GM12878 (cell line): ENCODE data around the gene DGKA. TPM values are rescaled to one million over a fixed set of nuclear protein-coding genes. Genes with fewer than 3 reads are reported as not detected.

Experiments
- ATAC-seq: fragments of 200-7000 bp; cut with Tn5 transposase; 3 replicates; pipeline ENCODE4 v1.9.1; 2020; ENCODE audit warnings: mild to moderate bottlenecking, moderate library complexity
- BruUV-seq: library from RNA; stranded (reverse); fragments of 400-500 nt; replicated peaks from 2 replicates; lab custom pipeline; 2021; lab: Mats Ljungman, UMichigan
- CTCF ChIA-PET: fragments of 300-600 bp; sonication (Branson Sonifier 250); formaldehyde crosslinking; extraction: SDS; loops from one replicate; lab custom pipeline; 2021; ENCODE audit warnings: inconsistent platforms; lab: Yijun Ruan, JAX
- POLR2A ChIA-PET: fragments of 350-600 bp; formaldehyde crosslinking; extraction: SDS; loops from one replicate; lab custom pipeline; 2021; ENCODE audit warnings: inconsistent platforms; lab: Charles Lee
- RAD21 ChIA-PET: fragments of 300-600 bp; sonication (Branson Sonifier 250); formaldehyde crosslinking; loops from one replicate; lab custom pipeline; 2023; ENCODE audit warnings: antibody characterized with exemption; ENCODE audit not compliant: unreplicated experiment; lab: Charles Lee
- SMC1A ChIA-PET: fragments of 300-600 bp; sonication (Branson Sonifier 250); formaldehyde crosslinking; loops from one replicate; lab custom pipeline; 2023; ENCODE audit not compliant: unreplicated experiment, uncharacterized antibody; lab: Charles Lee
- DNase-seq: peaks from one replicate; pipeline ENCODE4 v3.0.0-alpha.2; 2011; ENCODE audit warnings: low read depth, low spot score
- FAIRE-seq: peaks from 3 replicates; lab custom pipeline; 2011; peaks lifted over from hg19 to GRCh38; lab: Jason Lieb, UNC
- H2AFZ ChIP-seq: 2 replicates; pipeline ENCODE4 v1.6.0; 2011; ENCODE audit warnings: low read depth, low read length, control low read depth; ENCODE audit not compliant: control insufficient read depth
- H3K27ac ChIP-seq: 2 replicates; pipeline ENCODE4 v1.5.1; 2011; ENCODE audit warnings: control low read depth; ENCODE audit not compliant: control insufficient read depth, insufficient read depth
- H3K27me3 ChIP-seq, 2 experiments: replicated peaks in 1 of 2; 2 replicates each; pipeline versions ENCODE4 v1.6.0 to v1.6.1; 2011; ENCODE audit warnings: low read length in 1 of 2; ENCODE audit not compliant: control insufficient read depth in 2 of 2, insufficient read depth in 2 of 2
- H3K36me3 ChIP-seq, 2 experiments: 2 replicates each; pipeline ENCODE4 v1.5.1; 2011; ENCODE audit warnings: low read length in 1 of 2; ENCODE audit not compliant: control insufficient read depth in 2 of 2, insufficient read depth in 2 of 2
- H3K4me1 ChIP-seq: 2 replicates; pipeline ENCODE4 v1.6.1; 2011; ENCODE audit warnings: mild to moderate bottlenecking, low read length, moderate library complexity, mixed read lengths; ENCODE audit not compliant: control insufficient read depth, insufficient read depth
- H3K4me2 ChIP-seq: 2 replicates; pipeline ENCODE4 v1.6.0; 2011; ENCODE audit warnings: control low read depth; ENCODE audit not compliant: control insufficient read depth, insufficient read depth
- H3K4me3 ChIP-seq: fragments of 200-600 bp; sonication (generic); 2 replicates; pipeline ENCODE4 v1.5.1; 2016
- H3K79me2 ChIP-seq: 2 replicates; pipeline ENCODE4 v1.6.0; 2011; ENCODE audit warnings: low read length; ENCODE audit not compliant: control insufficient read depth, insufficient read depth
- H3K9ac ChIP-seq: 2 replicates; pipeline ENCODE4 v1.8.0; 2011; ENCODE audit warnings: low read length, control low read depth, mixed read lengths; ENCODE audit not compliant: control insufficient read depth, insufficient read depth
- H3K9me3 ChIP-seq: replicated peaks from 3 replicates; pipeline ENCODE4 v1.5.1; 2011; ENCODE audit warnings: mild to moderate bottlenecking, low read length; ENCODE audit not compliant: control insufficient read depth, insufficient read depth
- H4K20me1 ChIP-seq: 2 replicates; pipeline ENCODE4 v1.6.0; 2011; ENCODE audit not compliant: control insufficient read depth, insufficient read depth
- BCL3 ChIP-seq: IDR thresholded peaks from 2 replicates; pipeline ENCODE4 v1.6.1; 2011; ENCODE audit warnings: borderline replicate concordance, low read depth, mild to moderate bottlenecking, moderate library complexity, low read length; ENCODE audit not compliant: insufficient read depth, poor library complexity, severe bottlenecking
- CHD4 ChIP-seq: fragments of 200-600 bp; sonication (generic); IDR thresholded peaks from 2 replicates; pipeline ENCODE4 v1.6.1; 2016; ENCODE audit warnings: mild to moderate bottlenecking
- CREM ChIP-seq: IDR thresholded peaks from 2 replicates; pipeline ENCODE4 v1.6.1; 2014; ENCODE audit warnings: antibody characterized with exemption, low read depth
- E4F1 ChIP-seq: fragments of 450-650 bp; IDR thresholded peaks from 2 replicates; pipeline ENCODE4 v1.6.1; 2018; ENCODE audit warnings: borderline replicate concordance, mild to moderate bottlenecking; ENCODE audit not compliant: partially characterized antibody
- GATAD2B ChIP-seq: fragments of 450-650 bp; conservative IDR thresholded peaks from 2 replicates; pipeline ENCODE4 v1.6.1; 2017; ENCODE audit warnings: low read depth, mild to moderate bottlenecking, moderate library complexity
- IRF4 ChIP-seq: IDR thresholded peaks from 2 replicates; pipeline ENCODE4 v1.6.1; 2011; ENCODE audit warnings: low read depth, low read length
- RAD21 ChIP-seq: IDR thresholded peaks from 2 replicates; pipeline ENCODE4 v1.6.1; 2011; ENCODE audit warnings: mild to moderate bottlenecking, low read depth, low read length, moderate library complexity; ENCODE audit not compliant: insufficient read depth
- SREBF2 ChIP-seq: IDR thresholded peaks from 2 replicates; pipeline ENCODE4 v1.6.1; 2012; ENCODE audit warnings: mild to moderate bottlenecking, low read length
- ZZZ3 ChIP-seq: IDR thresholded peaks from 2 replicates; pipeline ENCODE4 v1.6.1; 2011; ENCODE audit warnings: low read depth; ENCODE audit not compliant: control insufficient read depth, insufficient read length
- WGBS: methylation state at CpG from one replicate; pipeline ENCODE4 v1.1.6; 2016; ENCODE audit warnings: low lambda C conversion rate; ENCODE audit not compliant: insufficient replicate concordance, insufficient coverage; ENCODE audit errors: missing lambda C conversion rate; 5-methylcytosine and 5-hydroxymethylcytosine counted together
- in situ Hi-C: fragments of 300-500 bp; cut with MboI; formaldehyde crosslinking; loops from 9 replicates; pipeline ENCODE4 v1.14.3; 2018; ENCODE audit warnings: mixed read lengths
- intact Hi-C: fragments of 100-400 bp; cut with micrococcal nuclease; formaldehyde crosslinking; loops from one replicate; pipeline ENCODE4 v1.14.2; 2022; ENCODE audit not compliant: unreplicated experiment
- polyA plus RNA-seq, 11 experiments: library from polyadenylated mRNA; depleted of rRNA in 4 of 11; unstranded in 6 of 11; stranded (reverse) in 5 of 11; fragments of >200 nt; fragmentation: Nextera tagmentation in 4 of 11; fragmentation: Illumina TruSeq in 1 of 11; extraction: Ambion mirVana in 4 of 11; extraction: Trizol in 1 of 11; gene quantifications; 1 replicate in 1 of 11; 2 replicates in 10 of 11; pipeline versions ENCODE4 v1.2.1 to v1.2.3, GENCODE V29; 2011 to 2016; ENCODE audit warnings: inconsistent platforms in 2 of 11, missing spikeins in 2 of 11, low read depth in 1 of 11
- total RNA-seq, 4 experiments: library from RNA; depleted of rRNA in 3 of 4; stranded (reverse); fragments of >200 nt in 3 of 4; fragmentation: Illumina TruSeq in 1 of 4; extraction: Trizol in 1 of 4; gene quantifications; 2 replicates each; pipeline versions ENCODE4 v1.2.1 to v1.2.3, GENCODE V29; 2013 to 2021
- TF ChIP-seq, protein P1 (sequence below): fragments of 450-650 bp; formaldehyde crosslinking; IDR thresholded peaks from 2 replicates; pipeline ENCODE4 v1.4.0; 2022; ENCODE audit warnings: mild to moderate bottlenecking, moderate library complexity

DGKA gene
- total and polyA plus RNA-seq, 10 of the 15 experiments (the other 5 are each of a cell fraction or from before 2014, with no cell fraction given): 14.0 to 65.5 (median 37.1) TPM

GRCh38 chr12:55965240-55965639, 34.3 kb downstream of the DGKA start:
- Histone ChIP-seq H4K20me1 (no peaks in the 10 kb centered on the region), H3K79me2 (peaks cover 24% of the 10 kb centered on the region), H3K4me1 (peaks cover 12% of the 10 kb centered on the region), H3K4me3 (no peak overlapping the region), H3K36me3 (peaks cover 0 to 4% of the 10 kb centered on the region in 2 experiments; a peak in 2 of 4 replicates), H3K27me3 (no peaks in the 10 kb centered on the region), H3K4me2 (no peak overlapping the region), H2AFZ (no peak overlapping the region), H3K9ac (no peak overlapping the region), H3K9me3 (no peaks in the 10 kb centered on the region), H3K27ac (no peak overlapping the region)
- POLR2A ChIA-PET: no interaction called here
- SMC1A ChIA-PET: no interaction called here
- intact Hi-C loops (no loop called here), in situ Hi-C loops (no loop called here)
- RAD21 ChIA-PET: no interaction called here
- DNase-seq (no peak), FAIRE-seq (no peak), ATAC-seq (no peak)
- 82% methylated on average over 4 of the region's 5 CpGs for WGBS
- TF ChIP-seq ZZZ3 (no peak), CREM (no peak)
- no TSS peak for BruUV-seq
- CTCF ChIA-PET: interaction anchor here (0.6 kb wide), 1 partner anchor 34 kb away, joined by 3 read pairs; the partner anchor contains the start of gene DGKA

DNA sequence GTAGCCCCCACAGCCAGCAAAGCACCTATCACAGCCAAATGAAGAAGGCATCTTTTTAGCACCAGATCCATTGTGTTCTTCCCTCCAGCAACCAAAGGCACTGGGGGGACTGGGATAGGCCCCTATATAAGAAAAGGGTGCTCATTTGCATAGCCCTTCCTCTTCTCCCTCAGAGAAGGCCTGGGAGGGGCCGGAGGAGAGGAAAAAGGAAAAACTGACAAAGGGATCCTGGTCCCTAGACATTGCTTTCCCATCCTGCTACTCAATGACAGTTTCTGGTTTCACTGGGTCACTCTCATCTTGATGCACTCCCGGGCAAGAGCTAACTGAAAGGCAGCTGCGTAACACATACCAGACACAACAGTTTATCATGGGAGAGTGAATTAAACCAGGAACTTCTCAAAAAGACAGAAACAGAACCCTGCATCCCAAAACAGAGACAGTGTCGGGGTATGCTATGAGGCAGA, 35.0 kb downstream of the DGKA start, which contains the start of gene PMEL:
PMEL (minus strand) TSS at position 102 of the 467 bp plus-strand sequence; CDS start at position 71, 31 bp downstream.
- H3K36me3 ChIP-seq: peaks cover 0 to 4% of the 10 kb centered on the region in 2 experiments; a peak in 2 of 4 replicates
- H3K9ac ChIP-seq: peak within 1 kb of the TSS; percentile 91
- H2AFZ ChIP-seq: peak within 1 kb of the TSS; percentile 95
- peak within 1 kb of the TSS; percentile 96 for H3K4me3 ChIP-seq
- peaks cover 12% of the 10 kb centered on the region for H3K4me1 ChIP-seq
- in situ Hi-C loops: no loop called here
- ChIA-PET CTCF (no interaction called here), RAD21 (interaction anchor here (0.6 kb wide), 1 partner anchor 221 kb away, joined by 3 read pairs; no protein-coding TSS in a partner anchor), POLR2A (no interaction called here), SMC1A (no interaction called here)
- peak within 1 kb of the TSS; percentile 100 for H3K4me2 ChIP-seq
- BruUV-seq: TSS peak; percentile 76
- H3K27ac ChIP-seq: peak within 1 kb of the TSS; percentile 79
- no peak for FAIRE-seq
- WGBS: 24% methylated on average over 4 of the region's 4 CpGs
- intact Hi-C loops: no loop called here
- no peaks in the 10 kb centered on the region for H3K27me3 ChIP-seq
- DNase-seq: no peak
- no peak; the same call in 2 of the 3 replicates for ATAC-seq
- no peaks in the 10 kb centered on the region for H3K9me3 ChIP-seq
- peaks cover 27% of the 10 kb centered on the region for H3K79me2 ChIP-seq
- no peaks in the 10 kb centered on the region for H4K20me1 ChIP-seq
- TF ChIP-seq, protein P1, sequence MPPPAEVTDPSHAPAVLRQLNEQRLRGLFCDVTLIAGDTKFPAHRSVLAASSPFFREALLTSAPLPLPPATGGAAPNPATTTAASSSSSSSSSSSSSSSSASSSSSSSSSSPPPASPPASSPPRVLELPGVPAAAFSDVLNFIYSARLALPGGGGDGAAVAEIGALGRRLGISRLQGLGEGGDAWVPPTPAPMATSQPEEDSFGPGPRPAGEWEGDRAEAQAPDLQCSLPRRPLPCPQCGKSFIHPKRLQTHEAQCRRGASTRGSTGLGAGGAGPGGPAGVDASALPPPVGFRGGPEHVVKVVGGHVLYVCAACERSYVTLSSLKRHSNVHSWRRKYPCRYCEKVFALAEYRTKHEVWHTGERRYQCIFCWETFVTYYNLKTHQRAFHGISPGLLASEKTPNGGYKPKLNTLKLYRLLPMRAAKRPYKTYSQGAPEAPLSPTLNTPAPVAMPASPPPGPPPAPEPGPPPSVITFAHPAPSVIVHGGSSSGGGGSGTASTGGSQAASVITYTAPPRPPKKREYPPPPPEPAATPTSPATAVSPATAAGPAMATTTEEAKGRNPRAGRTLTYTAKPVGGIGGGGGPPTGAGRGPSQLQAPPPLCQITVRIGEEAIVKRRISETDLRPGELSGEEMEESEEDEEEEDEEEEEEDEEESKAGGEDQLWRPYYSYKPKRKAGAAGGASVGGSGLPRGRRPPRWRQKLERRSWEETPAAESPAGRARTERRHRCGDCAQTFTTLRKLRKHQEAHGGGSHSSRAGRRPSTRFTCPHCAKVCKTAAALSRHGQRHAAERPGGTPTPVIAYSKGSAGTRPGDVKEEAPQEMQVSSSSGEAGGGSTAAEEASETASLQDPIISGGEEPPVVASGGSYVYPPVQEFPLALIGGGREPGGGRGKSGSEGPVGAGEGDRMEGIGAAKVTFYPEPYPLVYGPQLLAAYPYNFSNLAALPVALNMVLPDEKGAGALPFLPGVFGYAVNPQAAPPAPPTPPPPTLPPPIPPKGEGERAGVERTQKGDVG (CRISPR knock-in tag): no peak
- no peak for TF ChIP-seq E4F1
- no peak for TF ChIP-seq IRF4
- TF ChIP-seq RAD21: no peak
- TF ChIP-seq CHD4: no peak
- TF ChIP-seq GATAD2B: no peak
- no peak for TF ChIP-seq BCL3
- TF ChIP-seq SREBF2: no peak
